Ureter (tissue), 1 donor: ENCODE measurements around the gene SPRR4. TPM values are rescaled to one million over a fixed set of nuclear protein-coding genes. Genes with fewer than 3 reads are reported as not detected.
"Not testable (repeated sequence)": the region's sequence is repeated elsewhere in the genome, so short reads cannot be mapped to it uniquely, and the experiment has no call there.

Experiments
- DNase-seq: peaks from one replicate; pipeline ENCODE4 v3.0.0-alpha.2; 2020; ENCODE audit warnings: low spot score
- total RNA-seq: library from RNA; stranded (reverse); gene quantifications from one replicate; pipeline ENCODE4 v1.2.4, GENCODE V29; 2023
- donor health status: DM: yes; HTN: yes; CAD: no.

SPRR4 gene
- total RNA-seq, 1 donor from 2014 or later = not detected

GRCh38 chr1:153021829-153022228 lies 51.4 kb downstream of the SPRR4 start:
- not testable (repeated sequence) for DNase-seq

Other genes starting within 250 kb of the SPRR4 start
- not detected for gene KPRP, start 212.6 kb upstream of the SPRR4 start, total RNA-seq
- not detected for gene LCE1F, start 195.5 kb upstream of the SPRR4 start, total RNA-seq
- not detected for gene LCE1E, start 184.4 kb upstream of the SPRR4 start, total RNA-seq
- not detected for gene LCE1D, start 173.9 kb upstream of the SPRR4 start, total RNA-seq
- gene LCE1C, start 164.0 kb upstream of the SPRR4 start, total RNA-seq = not detected
- not detected for gene LCE1B, start 158.7 kb upstream of the SPRR4 start, total RNA-seq
- gene LCE1A, start 143.2 kb upstream of the SPRR4 start, total RNA-seq = not detected
- gene LCE6A, start 127.8 kb upstream of the SPRR4 start, total RNA-seq = not detected
- gene LCE7A, start 110.7 kb upstream of the SPRR4 start, total RNA-seq = not detected
- not detected for gene SMCP, start 92.3 kb upstream of the SPRR4 start, total RNA-seq
- gene IVL, start 62.1 kb upstream of the SPRR4 start, total RNA-seq = 43.4 TPM
- not detected for gene SPRR5, start 23.4 kb upstream of the SPRR4 start, total RNA-seq
- gene SPRR1A, start 13.4 kb downstream of the SPRR4 start, total RNA-seq = 13.8 TPM
- 79.0 TPM for gene SPRR3, start 31.1 kb downstream of the SPRR4 start, total RNA-seq
- gene SPRR1B, start 60.6 kb downstream of the SPRR4 start, total RNA-seq = 0.91 TPM
- gene SPRR2D, start 70.5 kb downstream of the SPRR4 start, total RNA-seq = not detected
- 0.96 TPM for gene SPRR2A, start 86.9 kb downstream of the SPRR4 start, total RNA-seq
- not detected for gene SPRR2B, start 101.0 kb downstream of the SPRR4 start, total RNA-seq
- gene SPRR2E, start 123.9 kb downstream of the SPRR4 start, total RNA-seq = not detected
- not detected for gene SPRR2F, start 142.9 kb downstream of the SPRR4 start, total RNA-seq
- not detected for gene SPRR2G, start 180.2 kb downstream of the SPRR4 start, total RNA-seq
- not detected for gene LELP1, start 232.8 kb downstream of the SPRR4 start, total RNA-seq
- not detected for gene PRR9, start 246.9 kb downstream of the SPRR4 start, total RNA-seq